GM23338 (cell line): Measurements from ENCODE around the gene GRIN2C.

ENCODE experiments used
- CREB1 ChIP-seq: fragments of 250-450 bp; sonication (Bioruptor Pico); IDR thresholded peaks from 2 replicates; pipeline ENCODE4 v1.5.0; 2020; ENCODE audit warnings: low read depth, mild to moderate bottlenecking, moderate library complexity
- CTCF ChIP-seq, 2 experiments: fragments of 200-600 bp in 1 of 2; sonication (generic) in 1 of 2; conservative IDR thresholded peaks; 2 replicates each; pipeline versions ENCODE4 v1.5.1 to v1.6.1; 2016 to 2017; ENCODE audit warnings: antibody characterized with exemption in 2 of 2, low read depth in 2 of 2, mild to moderate bottlenecking in 2 of 2, moderate library complexity in 1 of 2
- ETS1 ChIP-seq: IDR thresholded peaks from 2 replicates; pipeline ENCODE4 v1.6.1; 2016; ENCODE audit warnings: antibody characterized with exemption
- EZH2 ChIP-seq: fragments of 200-600 bp; sonication (generic); IDR thresholded peaks from one replicate; pipeline ENCODE4 v1.8.0; 2017; ENCODE audit warnings: antibody characterized with exemption, mild to moderate bottlenecking, low read depth; ENCODE audit not compliant: unreplicated experiment
- EZH2phosphoT487 ChIP-seq: fragments of 200-600 bp; sonication (generic); IDR thresholded peaks from one replicate; pipeline ENCODE4 v1.8.1; 2018; ENCODE audit warnings: antibody characterized with exemption; ENCODE audit not compliant: unreplicated experiment
- JUNB ChIP-seq: IDR thresholded peaks from one replicate; pipeline ENCODE4 v1.6.1; 2016; ENCODE audit warnings: antibody characterized with exemption; ENCODE audit not compliant: unreplicated experiment
- NANOG ChIP-seq: IDR thresholded peaks from 2 replicates; pipeline ENCODE4 v1.6.1; 2016; ENCODE audit warnings: antibody characterized with exemption, borderline replicate concordance
- POLR2AphosphoS5 ChIP-seq: IDR thresholded peaks from 2 replicates; pipeline ENCODE4 v1.6.1; 2016; ENCODE audit warnings: antibody characterized with exemption, low read depth
- REST ChIP-seq: IDR thresholded peaks from one replicate; pipeline ENCODE4 v1.6.1; 2018; ENCODE audit warnings: antibody characterized with exemption; ENCODE audit not compliant: unreplicated experiment
- STAT1 ChIP-seq: IDR thresholded peaks from one replicate; pipeline ENCODE4 v1.6.1; 2016; ENCODE audit warnings: antibody characterized with exemption; ENCODE audit not compliant: unreplicated experiment
- ZNF114 ChIP-seq: fragments of 250-450 bp; sonication (Bioruptor Pico); IDR thresholded peaks from 2 replicates; pipeline ENCODE4 v1.5.0; 2020; ENCODE audit warnings: mild to moderate bottlenecking, moderate library complexity
- ZNF331 ChIP-seq: fragments of 250-450 bp; sonication (Bioruptor Pico); IDR thresholded peaks from 2 replicates; pipeline ENCODE4 v1.5.0; 2020; ENCODE audit warnings: low read depth, mild to moderate bottlenecking, moderate library complexity

GRCh38 chr17:74864866-74865395 is 5.2 kb upstream of the GRIN2C start:
- no peak for TF ChIP-seq POLR2AphosphoS5
- TF ChIP-seq CTCF (conservative IDR thresholded peaks at IDR 0.05; ENCODE audit: low read depth in 2 of 2), result peak; percentile 91
- TF ChIP-seq EZH2, result no peak
- TF ChIP-seq CREB1 (CRISPR knock-in tag), result 0 out of 2 replicates have a peak, but pooled peaks have one; percentile 6
- TF ChIP-seq ZNF331 (CRISPR knock-in tag), result no peak
- TF ChIP-seq EZH2phosphoT487, result no peak
- TF ChIP-seq JUNB, result no peak
- TF ChIP-seq ETS1, result no peak
- TF ChIP-seq REST, result no peak
- no peak for TF ChIP-seq STAT1
- TF ChIP-seq NANOG, result no peak
- no peak for TF ChIP-seq ZNF114
